ENCODE results near the gene C9orf85. TPM values are rescaled to one million over a fixed set of nuclear protein-coding genes. Genes with fewer than 3 reads are reported as not detected.

The C9orf85 gene
- total and polyA plus RNA-seq, 2 of the 8 experiments (the other 6 are each of a cell fraction or from before 2014, with no cell fraction given), result 6.3 to 14.5 TPM

DNA sequence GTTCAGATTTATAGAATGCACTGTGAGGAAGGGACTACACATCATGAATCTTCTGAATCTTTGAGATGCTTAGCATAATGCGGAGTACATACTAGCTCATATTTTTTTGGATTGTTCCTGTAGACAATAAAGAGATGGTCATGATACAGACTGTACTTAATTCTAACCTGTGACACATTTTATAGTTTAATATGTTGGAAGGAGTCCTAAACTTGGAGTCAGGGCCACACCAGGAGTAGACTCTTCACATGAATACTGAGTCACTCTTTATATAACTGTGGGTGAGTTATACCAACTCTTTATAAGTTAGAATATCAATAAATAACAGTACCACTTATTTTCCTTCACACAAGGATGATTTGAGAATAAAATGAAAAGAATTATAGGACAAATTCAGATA lies 16.9 kb downstream of the C9orf85 start (continued):
- TF ChIP-seq TCF12 (IDR thresholded peaks at IDR 0.05; ENCODE audit: low read depth, low read length), result no peak
- no peak for TF ChIP-seq HDAC2 (IDR thresholded peaks at IDR 0.05; ENCODE audit: borderline replicate concordance in 1 of 2, low read depth in 2 of 2, low read length in 2 of 2)
- no peak for TF ChIP-seq TBP (IDR thresholded peaks at IDR 0.05; ENCODE audit: low read depth, low read length)
- TF ChIP-seq ASH2L (IDR thresholded peaks at IDR 0.05; ENCODE audit: low read length), result no peak
- TF ChIP-seq TEAD4 (IDR thresholded peaks at IDR 0.05; ENCODE audit: low read depth, low read length), result no peak
- no peak for TF ChIP-seq GABPA (IDR thresholded peaks at IDR 0.05; ENCODE audit: borderline replicate concordance, insufficient read depth, low read length)
- no peak for TF ChIP-seq RXRA (IDR thresholded peaks at IDR 0.05; ENCODE audit: insufficient read depth, low read depth, low read length)
